ENCODE results near the gene PCCA. TPM values are rescaled to one million over a fixed set of nuclear protein-coding genes. Genes with fewer than 3 reads are reported as not detected.
"Not testable (repeated sequence)": the region's sequence is repeated elsewhere in the genome, so short reads cannot be mapped to it uniquely, and the experiment has no call there.

PCCA gene
- total RNA-seq, 4 donors from 2014 or later, result 24.8 to 122 (median 53.0) TPM

- no peaks in the 10 kb centered on the region for H3K27me3 ChIP-seq
- TF ChIP-seq CTCF (IDR thresholded peaks at IDR 0.05), result no peak
- no peak for TF ChIP-seq POLR2A (IDR thresholded peaks at IDR 0.05)
- no peaks in the 10 kb centered on the region for H3K4me1 ChIP-seq
- no peak overlapping the region for H3K27ac ChIP-seq
- H3K4me3 ChIP-seq, result no peak overlapping the region
- intact Hi-C loops (cut with DNase I; ENCODE audit: low total_unique reads), result no loop called here
- no peak for DNase-seq
- no peaks in the 10 kb centered on the region for H3K36me3 ChIP-seq
- no peaks in the 10 kb centered on the region for H3K9me3 ChIP-seq
Observed at GRCh38 chr13:100090861-100091260, 2.0 kb downstream of the PCCA start.

- intact Hi-C loops (cut with DNase I; ENCODE audit: low total_unique reads), result no loop called here
- no peak overlapping the region for H3K27ac ChIP-seq
- H3K9me3 ChIP-seq, result no peaks in the 10 kb centered on the region
- H3K36me3 ChIP-seq, result no peaks in the 10 kb centered on the region
- TF ChIP-seq POLR2A (IDR thresholded peaks at IDR 0.05) (no peak), CTCF (IDR thresholded peaks at IDR 0.05) (no peak)
- H3K27me3 ChIP-seq, result no peaks in the 10 kb centered on the region
- DNase-seq, result no peak
- H3K4me1 ChIP-seq, result no peaks in the 10 kb centered on the region
- H3K4me3 ChIP-seq, result no peak overlapping the region
Observed at GRCh38 chr13:100091391-100091790, 2.5 kb downstream of the PCCA start.

- H3K4me1 ChIP-seq; DNase-seq; H3K4me3 ChIP-seq; H3K9me3 ChIP-seq; intact Hi-C loops (cut with DNase I; ENCODE audit: low total_unique reads); H3K36me3 ChIP-seq; H3K27me3 ChIP-seq; H3K27ac ChIP-seq: not testable (repeated sequence)
Observed at GRCh38 chr13:100092273-100092672, 3.4 kb downstream of the PCCA start.

- Histone ChIP-seq H3K27ac (no peak overlapping the region), H3K4me3 (no peak overlapping the region), H3K4me1 (peaks cover 5 to 8% of the 10 kb centered on the region in 2 donors), H3K36me3 (no peaks in the 10 kb centered on the region), H3K9me3 (no peaks in the 10 kb centered on the region), H3K27me3 (no peaks in the 10 kb centered on the region)
- intact Hi-C loops (cut with DNase I; ENCODE audit: low total_unique reads), result no loop called here
- TF ChIP-seq CTCF (IDR thresholded peaks at IDR 0.05) (no peak), POLR2A (IDR thresholded peaks at IDR 0.05) (no peak)
- DNase-seq, result no peak
Observed at GRCh38 chr13:100095498-100095897, 6.6 kb downstream of the PCCA start.

- intact Hi-C loops (cut with DNase I; ENCODE audit: low total_unique reads), result no loop called here
- H3K4me1 ChIP-seq, result peaks cover 5 to 8% of the 10 kb centered on the region in 2 donors
- no peak for DNase-seq
Observed at GRCh38 chr13:100096526-100096925, 7.6 kb downstream of the PCCA start.

More at GRCh38 chr13:100096526-100096925, 7.6 kb downstream of the PCCA start:
- no peaks in the 10 kb centered on the region for H3K9me3 ChIP-seq
- H3K27me3 ChIP-seq, result no peaks in the 10 kb centered on the region
- TF ChIP-seq CTCF (IDR thresholded peaks at IDR 0.05) (no peak), POLR2A (IDR thresholded peaks at IDR 0.05) (no peak)
- no peak overlapping the region for H3K27ac ChIP-seq
- H3K4me3 ChIP-seq, result no peak overlapping the region
- H3K36me3 ChIP-seq, result no peaks in the 10 kb centered on the region
